Keratinocyte (primary cell): ENCODE measurements around the gene RAB37. TPM values are rescaled to one million over a fixed set of nuclear protein-coding genes. Genes with fewer than 3 reads are reported as not detected.

Experiments used
- DNase-seq: peaks from one replicate; pipeline ENCODE4 v3.0.0-alpha.2; 2011; ENCODE audit warnings: low read depth, missing footprints, low spot score
- FAIRE-seq: peaks from 2 replicates; lab custom pipeline; 2011; peaks lifted over from hg19 to GRCh38; lab: Jason Lieb, UNC
- H2AFZ ChIP-seq: 2 replicates; pipeline ENCODE4 v1.6.0; 2012; ENCODE audit warnings: low read length, control low read depth, inconsistent platforms; ENCODE audit not compliant: control insufficient read depth
- H3K27ac ChIP-seq: 2 replicates; pipeline ENCODE4 v1.5.1; 2011; ENCODE audit warnings: low read length; ENCODE audit not compliant: control insufficient read depth, insufficient read depth
- H3K27me3 ChIP-seq: 3 replicates; pipeline ENCODE4 v1.6.0; 2011; ENCODE audit warnings: low read length; ENCODE audit not compliant: control insufficient read depth, insufficient read depth; ENCODE audit errors: extremely low read depth
- H3K36me3 ChIP-seq, 2 experiments: 2 replicates in 1 of 2; 3 replicates in 1 of 2; pipeline ENCODE4 v1.5.1; 2011; ENCODE audit warnings: low read length in 2 of 2, mild to moderate bottlenecking in 1 of 2; ENCODE audit not compliant: control insufficient read depth in 2 of 2, insufficient read depth in 2 of 2; ENCODE audit errors: extremely low read depth in 1 of 2
- H3K4me1 ChIP-seq: 3 replicates; pipeline ENCODE4 v1.5.1; 2011; ENCODE audit warnings: low read length; ENCODE audit not compliant: control insufficient read depth, insufficient read depth; ENCODE audit errors: extremely low read depth
- H3K4me2 ChIP-seq: 3 replicates; pipeline ENCODE4 v1.6.0; 2011; ENCODE audit warnings: low read depth, low read length; ENCODE audit not compliant: control insufficient read depth, insufficient read depth; ENCODE audit errors: extremely low read depth
- H3K4me3 ChIP-seq, 3 experiments: fragments of 200-600 bp in 1 of 3; sonication (generic) in 1 of 3; 2 replicates in 2 of 3; 3 replicates in 1 of 3; pipeline ENCODE4 v1.5.1; 2011 to 2016; ENCODE audit warnings: low read length in 3 of 3, mild to moderate bottlenecking in 3 of 3, control low read depth in 2 of 3, inconsistent platforms in 1 of 3, low read depth in 1 of 3, mixed read lengths in 1 of 3, mixed run types in 1 of 3, moderate library complexity in 1 of 3; ENCODE audit not compliant: control insufficient read depth in 2 of 3, insufficient read depth in 2 of 3; ENCODE audit errors: extremely low read depth in 1 of 3
- H3K79me2 ChIP-seq: 2 replicates; pipeline ENCODE4 v1.6.0; 2012; ENCODE audit warnings: low read length; ENCODE audit not compliant: control insufficient read depth, insufficient read depth
- H3K9ac ChIP-seq: 3 replicates; pipeline ENCODE4 v1.6.0; 2011; ENCODE audit warnings: low read length; ENCODE audit not compliant: control insufficient read depth, insufficient read depth; ENCODE audit errors: extremely low read depth
- H3K9me1 ChIP-seq: 3 replicates; pipeline ENCODE4 v1.6.0; 2011; ENCODE audit warnings: low read length; ENCODE audit not compliant: control insufficient read depth, insufficient read depth; ENCODE audit errors: extremely low read depth
- H3K9me3 ChIP-seq: 2 replicates; pipeline ENCODE4 v1.5.1; 2012; ENCODE audit warnings: low read depth, low read length; ENCODE audit not compliant: control insufficient read depth
- H4K20me1 ChIP-seq: 3 replicates; pipeline ENCODE4 v1.6.0; 2011; ENCODE audit warnings: low read length; ENCODE audit not compliant: control insufficient read depth, insufficient read depth; ENCODE audit errors: extremely low read depth
- CTCF ChIP-seq, 3 experiments: IDR thresholded peaks in 1 of 3; conservative IDR thresholded peaks in 1 of 3; optimal IDR thresholded peaks in 1 of 3; 2 replicates in 2 of 3; 3 replicates in 1 of 3; pipeline versions ENCODE3 to v1.5.1; 2011; ENCODE audit warnings: low read length in 3 of 3, mild to moderate bottlenecking in 3 of 3, moderate library complexity in 2 of 3, control low read depth in 1 of 3, inconsistent platforms in 1 of 3; ENCODE audit not compliant: insufficient read depth in 2 of 3; ENCODE audit errors: extremely low read depth in 1 of 3
- EZH2 ChIP-seq: IDR thresholded peaks from one replicate; pipeline ENCODE4 v1.6.1; 2012; ENCODE audit warnings: inconsistent platforms, mild to moderate bottlenecking, low read length, moderate library complexity
- dilution Hi-C: fragments of 300-500 bp; cut with MboI; formaldehyde crosslinking; loops from one replicate; pipeline ENCODE4 v1.7.0; 2020; ENCODE audit warnings: low sequenced_read_pairs; ENCODE audit not compliant: extremely low pct_ligation_motif_present
- polyA plus RNA-seq, 5 experiments: library from polyadenylated mRNA; depleted of rRNA in 3 of 5; stranded (reverse) in 3 of 5; stranded (forward) in 1 of 5; unstranded in 1 of 5; fragments of >200 nt; gene quantifications; 1 replicate in 1 of 5; 2 replicates in 3 of 5; 3 replicates in 1 of 5; pipeline versions ENCODE4 v1.2.1 to v1.2.3, GENCODE V29; 2011 to 2012; ENCODE audit warnings: missing spikeins in 2 of 5, low read depth in 1 of 5, low replicate concordance in 1 of 5

RAB37 gene
- polyA plus RNA-seq, 1 donor (not counting 4 experiments of a cell fraction or from before 2014, with no cell fraction given), result 0.03 TPM

GRCh38 chr17:74749279-74750038, 12.4 kb downstream of the RAB37 start:
- Histone ChIP-seq H3K9ac (peak overlapping the region; percentile 73), H4K20me1 (no peaks in the 10 kb centered on the region), H3K4me3 (peak overlapping the region; percentile 81 to 93 (median 88)), H3K9me1 (peaks cover 5% of the 10 kb centered on the region), H3K27ac (peak overlapping the region; percentile 58), H3K36me3 (no peaks in the 10 kb centered on the region), H3K27me3 (no peaks in the 10 kb centered on the region), H3K4me2 (peak overlapping the region; percentile 95), H2AFZ (peak overlapping the region; percentile 62), H3K79me2 (peaks cover 48% of the 10 kb centered on the region), H3K9me3 (no peaks in the 10 kb centered on the region), H3K4me1 (peaks cover 20% of the 10 kb centered on the region)
- TF ChIP-seq EZH2 (no peak), CTCF (optimal IDR thresholded peaks at IDR 0.05 in 1 of 3, IDR thresholded peaks at IDR 0.05 in 1 of 3, conservative IDR thresholded peaks at IDR 0.05 in 1 of 3; ENCODE audit: extremely low read depth in 1 of 3, insufficient read depth in 2 of 3, low read length in 3 of 3) (no peak)
- FAIRE-seq, result no peak
- no peak for DNase-seq
- dilution Hi-C loops, result no loop called here

- peaks cover 16% of the 10 kb centered on the region for H3K4me1 ChIP-seq
- FAIRE-seq, result no peak
- no peaks in the 10 kb centered on the region for H3K9me3 ChIP-seq
- H2AFZ ChIP-seq, result no peak overlapping the region
- peaks cover 5% of the 10 kb centered on the region for H3K9me1 ChIP-seq
- peak overlapping the region; percentile 81 to 93 (median 88) for H3K4me3 ChIP-seq
- no peaks in the 10 kb centered on the region for H4K20me1 ChIP-seq
- no peak overlapping the region for H3K27ac ChIP-seq
- H3K4me2 ChIP-seq, result peak overlapping the region; percentile 95
- H3K27me3 ChIP-seq, result no peaks in the 10 kb centered on the region
- no peak for TF ChIP-seq CTCF (optimal IDR thresholded peaks at IDR 0.05 in 1 of 3, IDR thresholded peaks at IDR 0.05 in 1 of 3, conservative IDR thresholded peaks at IDR 0.05 in 1 of 3; ENCODE audit: extremely low read depth in 1 of 3, insufficient read depth in 2 of 3, low read length in 3 of 3)
- TF ChIP-seq EZH2, result no peak
- dilution Hi-C loops, result no loop called here
- H3K9ac ChIP-seq, result peak overlapping the region; percentile 73
- no peaks in the 10 kb centered on the region for H3K36me3 ChIP-seq
- DNase-seq, result no peak
- peaks cover 52% of the 10 kb centered on the region for H3K79me2 ChIP-seq
Observed at GRCh38 chr17:74750039-74750326, 12.9 kb downstream of the RAB37 start.
